ENCODE results near the gene FGF16. TPM values are rescaled to one million over a fixed set of nuclear protein-coding genes. Genes with fewer than 3 reads are reported as not detected.
A peak's percentile ranks its signal among the peaks of the same experiment; 100 is the strongest.

Gene FGF16
- total RNA-seq, 2 donors from 2014 or later, result 0.54 to 0.99 TPM

GRCh38 chrX:77444075-77444474 is 3.1 kb upstream of the FGF16 start:
- no peak for ATAC-seq (ENCODE audit: insufficient number of reproducible peaks, low FRiP score, low read depth)

GRCh38 chrX:77444545-77444944 is 2.6 kb upstream of the FGF16 start:
- DNase-seq (ENCODE audit: low spot score) (no peak), ATAC-seq (ENCODE audit: insufficient number of reproducible peaks, low FRiP score, low read depth) (no peak)
- no peaks in the 10 kb centered on the region for H3K27me3 ChIP-seq (replicated peaks; ENCODE audit: insufficient read depth)
- no peaks in the 10 kb centered on the region for H3K36me3 ChIP-seq
- no peak overlapping the region for H3K27ac ChIP-seq
- H3K9me3 ChIP-seq, result no peaks in the 10 kb centered on the region
- H3K4me1 ChIP-seq (ENCODE audit: control insufficient read depth in 1 of 2, low read depth in 2 of 2), result peaks cover 0 to 7% of the 10 kb centered on the region in 2 donors
- no peak for TF ChIP-seq CTCF (IDR thresholded peaks at IDR 0.05)
- H3K4me3 ChIP-seq, result no peak overlapping the region

More at GRCh38 chrX:77444075-77444474, 3.1 kb upstream of the FGF16 start:
- H3K9me3 ChIP-seq, result no peaks in the 10 kb centered on the region
- TF ChIP-seq CTCF (IDR thresholded peaks at IDR 0.05), result no peak
- peaks cover 0 to 7% of the 10 kb centered on the region in 2 donors for H3K4me1 ChIP-seq (ENCODE audit: control insufficient read depth in 1 of 2, low read depth in 2 of 2)
- H3K36me3 ChIP-seq, result no peaks in the 10 kb centered on the region
- no peak overlapping the region for H3K4me3 ChIP-seq
- no peak for DNase-seq (ENCODE audit: low spot score)
- H3K27me3 ChIP-seq (replicated peaks; ENCODE audit: insufficient read depth), result no peaks in the 10 kb centered on the region
- H3K27ac ChIP-seq, result no peak overlapping the region

- no peak for TF ChIP-seq CTCF (IDR thresholded peaks at IDR 0.05)
- Histone ChIP-seq H3K36me3 (no peaks in the 10 kb centered on the region), H3K4me1 (ENCODE audit: control insufficient read depth in 1 of 2, low read depth in 2 of 2) (peaks cover 0 to 7% of the 10 kb centered on the region in 2 donors), H3K9me3 (no peaks in the 10 kb centered on the region), H3K27ac (no peak overlapping the region), H3K27me3 (replicated peaks; ENCODE audit: insufficient read depth) (no peaks in the 10 kb centered on the region), H3K4me3 (peak overlapping the region; percentile 65)
- DNase-seq (ENCODE audit: low spot score) (no peak), ATAC-seq (ENCODE audit: insufficient number of reproducible peaks, low FRiP score, low read depth) (no peak)
These were observed 1.1 kb upstream of the FGF16 start for GRCh38 chrX:77446029-77446585.

- Histone ChIP-seq H3K9me3 (no peaks in the 10 kb centered on the region), H3K27ac (no peak overlapping the region), H3K36me3 (no peaks in the 10 kb centered on the region), H3K4me3 (peak overlapping the region; percentile 65), H3K27me3 (replicated peaks; ENCODE audit: insufficient read depth) (no peaks in the 10 kb centered on the region), H3K4me1 (ENCODE audit: control insufficient read depth in 1 of 2, low read depth in 2 of 2) (peaks cover 0 to 12% of the 10 kb centered on the region in 2 donors)
- DNase-seq (ENCODE audit: low spot score), result no peak
- no peak for ATAC-seq (ENCODE audit: insufficient number of reproducible peaks, low FRiP score, low read depth)
- no peak for TF ChIP-seq CTCF (IDR thresholded peaks at IDR 0.05)
These were observed 722 bp downstream of the FGF16 start for GRCh38 chrX:77447653-77448569.

GRCh38 chrX:77450415-77450814 is 3.2 kb downstream of the FGF16 start:
- no peak for DNase-seq (ENCODE audit: low spot score)
- Histone ChIP-seq H3K4me1 (ENCODE audit: control insufficient read depth in 1 of 2, low read depth in 2 of 2) (peaks cover 0 to 17% of the 10 kb centered on the region in 2 donors), H3K4me3 (no peak overlapping the region), H3K27me3 (replicated peaks; ENCODE audit: insufficient read depth) (no peaks in the 10 kb centered on the region), H3K9me3 (no peaks in the 10 kb centered on the region), H3K36me3 (no peaks in the 10 kb centered on the region), H3K27ac (peak overlapping the region; percentile 43)
- no peak for ATAC-seq (ENCODE audit: insufficient number of reproducible peaks, low FRiP score, low read depth)
- TF ChIP-seq CTCF (IDR thresholded peaks at IDR 0.05), result no peak
